Activated CD4-positive, alpha-beta memory T cell treated with anti-CD3 and anti-CD28 coated beads for 36 hours (primary cell): ENCODE results near the gene HS2ST1. TPM values are rescaled to one million over a fixed set of nuclear protein-coding genes. Genes with fewer than 3 reads are reported as not detected.
"Not testable (repeated sequence)": the region's sequence is repeated elsewhere in the genome, so short reads cannot be mapped to it uniquely, and the experiment has no call there.

ENCODE experiments used
- CTCF ChIA-PET: fragments of 350-600 bp; sonication (Branson Sonifier 250); formaldehyde crosslinking; loops from one replicate; lab custom pipeline; 2021; ENCODE audit warnings: antibody characterized with exemption, inconsistent platforms; lab: Charles Lee
- POLR2A ChIA-PET: fragments of 350-600 bp; sonication (Branson Sonifier 250); formaldehyde crosslinking; loops from one replicate; lab custom pipeline; 2021; ENCODE audit warnings: antibody characterized with exemption; lab: Charles Lee
- DNase-seq: peaks from one replicate; pipeline ENCODE4 v3.0.0-alpha.2; 2020
- H3K27ac Mint-ChIP-seq: one replicate; pipeline ENCODE4 v1.8.0; 2021; ENCODE audit warnings: mixed read lengths
- H3K27me3 Mint-ChIP-seq: one replicate; pipeline ENCODE4 v1.8.0; 2021; ENCODE audit warnings: mixed read lengths
- H3K36me3 Mint-ChIP-seq: one replicate; pipeline ENCODE4 v1.8.0; 2021; ENCODE audit warnings: mixed read lengths
- H3K4me1 Mint-ChIP-seq: one replicate; pipeline ENCODE4 v1.8.0; 2021; ENCODE audit warnings: low read depth, mixed read lengths
- H3K4me3 Mint-ChIP-seq: one replicate; pipeline ENCODE4 v1.8.0; 2021; ENCODE audit warnings: mild to moderate bottlenecking, mixed read lengths
- H3K9me3 Mint-ChIP-seq: one replicate; pipeline ENCODE4 v1.8.0; 2021; ENCODE audit warnings: mixed read lengths
- intact Hi-C: fragments of 100-400 bp; cut with micrococcal nuclease; formaldehyde crosslinking; loops from one replicate; pipeline ENCODE4 v1.15.1; 2023
- total RNA-seq, 2 experiments: library from RNA; stranded (reverse); gene quantifications; one replicate each; pipeline ENCODE4 v1.2.3, GENCODE V29; 2021

HS2ST1 gene
- total RNA-seq, 2 experiments from 2014 or later, result 16.4 to 16.5 TPM

DNA sequence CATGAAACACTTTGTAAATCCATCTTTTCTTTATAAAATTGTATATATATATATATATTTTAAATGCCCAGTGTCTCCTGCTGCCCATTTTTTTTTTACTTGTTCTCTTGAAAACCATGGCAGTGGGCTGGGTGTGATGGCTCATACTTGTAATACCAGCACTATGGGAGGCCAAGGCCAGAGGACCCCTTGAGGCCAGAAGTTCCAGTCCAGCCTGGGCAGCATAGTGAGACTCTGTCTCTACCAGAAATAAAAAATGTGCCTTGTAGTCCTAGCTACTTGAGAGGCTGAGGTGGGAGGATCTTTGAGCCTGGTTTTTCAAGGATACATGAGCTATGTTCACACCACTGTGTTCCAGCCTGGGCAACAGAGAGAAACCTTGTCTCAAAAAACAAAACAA, 62.2 kb downstream of the HS2ST1 start:
- Mint-ChIP-seq H3K4me1 (peaks cover 6% of the 10 kb centered on the region), H3K9me3 (no peaks in the 10 kb centered on the region), H3K4me3 (no peak overlapping the region), H3K27me3 (no peaks in the 10 kb centered on the region), H3K27ac (no peak overlapping the region), H3K36me3 (no peaks in the 10 kb centered on the region)
- ChIA-PET CTCF (interaction anchor here (2.1 kb wide), 1 partner anchor 12 kb away, joined by 5 read pairs; no protein-coding TSS in a partner anchor), POLR2A (no interaction called here)
- DNase-seq, result no peak
- intact Hi-C loops, result no loop called here

DNA sequence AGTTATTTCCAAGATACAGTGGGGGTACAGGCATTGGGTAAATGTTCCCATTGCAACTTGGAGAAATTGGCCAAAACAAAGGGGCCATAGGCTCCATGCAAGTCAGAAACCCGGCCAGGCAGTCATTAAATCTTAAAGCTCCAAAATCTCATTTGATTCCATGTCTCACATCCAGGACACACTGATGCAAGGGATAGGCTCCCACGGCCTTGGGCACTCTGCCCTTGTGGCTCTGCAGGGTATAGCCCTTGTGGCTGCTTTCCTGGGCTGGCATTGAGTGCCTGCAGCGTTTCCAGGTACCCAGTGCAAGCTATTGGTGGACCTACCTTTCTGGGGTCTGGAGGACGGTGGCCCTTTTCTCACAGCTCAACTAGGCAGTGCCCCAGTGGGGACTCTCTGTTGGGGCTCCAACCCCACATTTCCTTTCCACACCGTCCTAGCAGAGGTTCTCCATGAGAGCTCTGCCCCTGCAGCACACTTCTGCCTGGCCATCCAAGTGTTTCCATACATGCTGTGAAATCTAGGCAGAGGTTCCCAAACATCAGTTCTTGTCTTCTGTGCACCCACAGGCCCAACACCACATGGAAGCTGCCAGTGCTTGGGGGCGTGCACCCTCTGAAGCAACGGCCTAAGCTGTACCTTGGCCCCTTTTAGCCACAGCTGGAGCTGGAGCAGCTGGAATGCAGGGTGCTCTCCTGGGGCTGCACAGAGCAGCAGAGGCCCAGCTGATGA, 67.2 kb downstream of the HS2ST1 start:
- Mint-ChIP-seq H3K4me1 (no peaks in the 10 kb centered on the region), H3K27me3 (no peaks in the 10 kb centered on the region), H3K9me3 (no peaks in the 10 kb centered on the region), H3K27ac (no peak overlapping the region), H3K4me3 (no peak overlapping the region), H3K36me3 (no peaks in the 10 kb centered on the region)
- POLR2A ChIA-PET, result interaction anchor here (0.6 kb wide), 1 partner anchor 103 kb away, joined by 3 read pairs; no protein-coding TSS in a partner anchor
- DNase-seq, result no peak
- CTCF ChIA-PET, result interaction anchor here (1.2 kb wide), 1 partner anchor 103 kb away, joined by 3 read pairs; no protein-coding TSS in a partner anchor
- intact Hi-C loops, result no loop called here

DNA sequence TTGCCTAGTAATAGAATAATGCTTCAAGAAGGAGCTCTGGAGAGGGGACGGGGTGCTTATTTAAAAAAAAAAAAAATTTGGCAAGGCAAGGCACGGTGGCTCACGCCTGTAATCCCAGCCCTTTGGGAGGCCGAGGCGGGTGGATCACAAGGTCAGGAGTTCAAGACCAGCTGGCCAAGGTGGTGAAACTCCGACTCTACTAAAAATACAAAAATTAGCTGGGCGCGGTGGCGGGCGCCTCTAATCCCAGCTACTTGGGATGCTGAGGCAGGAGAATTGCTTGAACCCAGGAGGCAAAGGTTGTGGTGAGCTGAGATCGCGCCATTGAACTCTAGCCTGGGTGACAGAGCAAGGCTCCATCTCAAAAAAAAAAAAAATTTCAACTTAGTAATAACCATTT, 69.2 kb downstream of the HS2ST1 start:
- intact Hi-C loops, H3K9me3 Mint-ChIP-seq, DNase-seq, H3K4me1 Mint-ChIP-seq, H3K36me3 Mint-ChIP-seq, H3K27me3 Mint-ChIP-seq, CTCF ChIA-PET, POLR2A ChIA-PET, H3K4me3 Mint-ChIP-seq, H3K27ac Mint-ChIP-seq: not testable (repeated sequence)

DNA sequence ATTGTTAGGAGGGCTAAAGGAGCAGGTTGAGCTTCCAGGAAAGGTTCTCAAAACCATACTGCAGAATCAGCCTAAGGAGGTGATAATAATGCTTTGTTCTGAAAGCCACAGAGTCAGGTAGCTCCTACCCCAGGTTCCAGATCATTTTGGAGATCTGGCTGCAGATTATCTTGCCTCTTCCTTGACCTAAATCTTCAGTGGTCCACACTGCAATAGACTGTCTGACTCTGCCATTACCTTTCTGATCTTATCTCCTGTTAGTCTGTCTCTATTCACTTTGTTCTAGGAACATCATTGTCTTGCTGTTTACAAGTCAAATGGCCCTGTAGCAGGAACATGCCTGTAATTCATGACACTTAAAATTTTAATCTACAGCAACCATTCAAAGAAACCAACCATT, 73.0 kb downstream of the HS2ST1 start:
- no peaks in the 10 kb centered on the region for H3K9me3 Mint-ChIP-seq
- no peaks in the 10 kb centered on the region for H3K4me1 Mint-ChIP-seq
- intact Hi-C loops, result no loop called here
- no peak overlapping the region for H3K4me3 Mint-ChIP-seq
- POLR2A ChIA-PET, result no interaction called here
- DNase-seq, result no peak
- H3K27ac Mint-ChIP-seq, result no peak overlapping the region
- no peaks in the 10 kb centered on the region for H3K27me3 Mint-ChIP-seq
- CTCF ChIA-PET, result interaction anchor here (0.9 kb wide), 1 partner anchor 96 kb away, joined by 4 read pairs; no protein-coding TSS in a partner anchor
- peaks cover 5% of the 10 kb centered on the region for H3K36me3 Mint-ChIP-seq

DNA sequence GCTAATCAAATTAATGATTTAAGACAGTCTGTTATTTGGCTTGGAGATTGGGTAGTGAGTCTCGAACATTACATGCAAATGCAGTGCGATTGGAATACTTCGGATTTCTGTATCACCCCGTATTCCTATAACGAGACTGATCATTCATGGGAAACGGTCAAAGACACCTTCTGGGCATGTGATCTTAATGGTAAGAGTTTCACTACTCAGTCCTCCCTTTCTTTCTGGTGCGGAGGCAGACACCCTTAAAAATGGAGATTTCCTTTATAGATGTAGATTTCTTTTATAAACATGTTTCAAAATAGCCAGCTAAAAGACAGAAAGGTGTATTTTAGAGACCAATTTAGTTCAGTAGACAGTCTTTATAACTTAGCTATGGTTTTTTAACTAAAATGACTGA, 74.4 kb downstream of the HS2ST1 start:
- ChIA-PET POLR2A (no interaction called here), CTCF (interaction anchor here (1.3 kb wide), 1 partner anchor 155 kb away, joined by 3 read pairs; no protein-coding TSS in a partner anchor)
- Mint-ChIP-seq H3K27me3 (no peaks in the 10 kb centered on the region), H3K9me3 (no peaks in the 10 kb centered on the region), H3K4me1 (no peaks in the 10 kb centered on the region), H3K36me3 (peaks cover 5% of the 10 kb centered on the region), H3K27ac (no peak overlapping the region), H3K4me3 (no peak overlapping the region)
- intact Hi-C loops, result no loop called here
- no peak for DNase-seq

DNA sequence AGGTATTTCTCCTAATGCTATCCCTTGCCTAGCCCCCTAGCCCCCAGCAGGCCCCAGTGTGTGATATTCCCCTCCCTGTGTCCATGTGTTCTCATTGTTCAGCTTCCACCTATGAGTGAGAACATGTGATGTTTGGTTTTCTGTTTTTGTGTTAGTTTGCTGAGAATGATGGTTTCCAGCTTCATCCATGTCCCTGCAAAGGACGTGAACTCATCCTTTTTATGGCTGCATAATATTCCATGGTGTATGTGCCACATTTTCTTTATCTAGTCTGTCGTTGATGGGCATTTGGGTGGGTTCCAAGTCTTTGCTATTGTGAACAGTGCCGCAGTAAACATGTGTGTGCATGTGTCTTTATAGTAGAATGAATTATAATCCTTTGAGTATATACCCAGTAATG, 75.3 kb downstream of the HS2ST1 start:
- H3K36me3 Mint-ChIP-seq, intact Hi-C loops, H3K27ac Mint-ChIP-seq, H3K4me1 Mint-ChIP-seq, H3K27me3 Mint-ChIP-seq, DNase-seq, H3K4me3 Mint-ChIP-seq, H3K9me3 Mint-ChIP-seq, POLR2A ChIA-PET: not testable (repeated sequence)
- CTCF ChIA-PET, result interaction anchor here (1.3 kb wide), 1 partner anchor 156 kb away, joined by 3 read pairs; no protein-coding TSS in a partner anchor

DNA sequence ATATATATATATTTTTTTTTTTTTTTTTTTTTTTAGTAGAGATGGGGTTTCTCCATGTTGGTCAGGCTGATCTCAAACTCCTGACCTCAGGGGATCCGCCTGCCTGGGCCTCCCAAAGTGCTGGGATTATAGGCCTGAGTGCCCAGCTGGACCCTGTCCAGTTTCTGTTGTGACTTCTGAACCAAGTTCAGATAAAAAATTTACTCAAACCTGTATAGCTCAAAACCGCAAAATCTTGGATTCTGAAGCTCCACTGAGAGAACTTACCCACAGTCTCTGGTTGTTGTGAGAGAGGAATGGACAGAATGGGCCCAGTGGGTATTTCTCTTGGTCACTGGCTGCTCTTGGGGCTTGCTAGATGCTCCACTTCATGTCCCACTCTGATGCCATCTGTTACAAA, 76.4 kb downstream of the HS2ST1 start:
- POLR2A ChIA-PET, result no interaction called here
- CTCF ChIA-PET, result no interaction called here
- intact Hi-C loops, result no loop called here
- no peaks in the 10 kb centered on the region for H3K9me3 Mint-ChIP-seq
- no peak overlapping the region for H3K4me3 Mint-ChIP-seq
- no peaks in the 10 kb centered on the region for H3K27me3 Mint-ChIP-seq
- no peak overlapping the region for H3K27ac Mint-ChIP-seq
- no peak for DNase-seq
- H3K4me1 Mint-ChIP-seq, result no peaks in the 10 kb centered on the region
- H3K36me3 Mint-ChIP-seq, result peaks cover 5% of the 10 kb centered on the region

DNA sequence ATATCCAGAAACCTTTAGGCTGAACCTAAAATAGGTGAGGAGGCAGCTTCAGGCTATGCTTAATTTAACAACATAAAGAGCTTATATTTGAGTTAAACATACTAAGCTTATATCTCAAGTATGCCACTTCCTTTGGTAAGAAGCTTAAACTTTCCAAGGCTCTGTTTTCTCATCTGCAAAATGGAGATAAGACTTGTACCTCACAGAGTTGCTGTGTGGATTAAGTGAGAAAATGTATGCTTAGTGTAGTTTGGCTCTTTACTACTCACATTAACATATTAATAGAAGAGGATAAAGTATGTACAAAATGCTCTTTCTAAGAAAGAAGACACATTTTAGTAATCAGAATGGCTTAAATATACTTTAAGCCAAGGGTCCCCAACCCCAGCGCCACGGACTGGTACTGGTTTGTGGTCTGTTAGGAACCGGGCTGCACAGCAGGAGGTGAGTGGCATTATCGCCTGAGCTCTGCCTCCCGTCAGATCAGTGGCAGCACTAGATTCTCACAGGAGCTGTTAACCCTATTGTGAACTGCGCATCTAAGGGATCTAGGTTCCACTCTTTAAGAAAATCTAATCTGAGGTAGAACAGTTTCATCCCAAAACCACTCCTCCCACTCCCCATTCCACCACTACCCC, 77.2 kb downstream of the HS2ST1 start:
- Mint-ChIP-seq H3K9me3 (no peaks in the 10 kb centered on the region), H3K4me1 (no peaks in the 10 kb centered on the region), H3K36me3 (peaks cover 5% of the 10 kb centered on the region), H3K4me3 (no peak overlapping the region), H3K27me3 (no peaks in the 10 kb centered on the region), H3K27ac (no peak overlapping the region)
- intact Hi-C loops, result no loop called here
- POLR2A ChIA-PET, result no interaction called here
- DNase-seq, result no peak
- CTCF ChIA-PET, result no interaction called here

DNA sequence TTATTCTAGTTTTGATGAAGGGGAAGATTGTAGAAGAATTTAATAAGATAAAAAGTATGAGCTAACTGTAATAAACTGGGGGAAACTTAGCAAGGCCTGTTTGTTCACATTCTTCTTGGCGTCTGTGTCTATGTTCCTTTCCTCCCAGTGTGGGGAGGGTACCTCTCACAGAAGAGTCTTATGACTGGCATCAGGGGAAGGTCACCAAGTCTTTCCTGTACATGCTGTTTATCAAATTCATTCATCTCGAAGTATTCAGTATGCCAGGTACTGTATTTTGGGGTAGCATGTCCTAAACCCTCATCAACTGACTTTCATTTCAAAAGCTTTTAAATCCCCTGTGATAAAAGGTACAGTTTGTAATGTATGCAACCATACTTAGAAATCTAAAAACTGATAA, 78.4 kb downstream of the HS2ST1 start:
- H3K4me1 Mint-ChIP-seq, result no peaks in the 10 kb centered on the region
- H3K9me3 Mint-ChIP-seq, result no peaks in the 10 kb centered on the region
- no peak overlapping the region for H3K27ac Mint-ChIP-seq
- CTCF ChIA-PET, result no interaction called here
- POLR2A ChIA-PET, result no interaction called here
- no peaks in the 10 kb centered on the region for H3K27me3 Mint-ChIP-seq
- intact Hi-C loops, result no loop called here
- no peak for DNase-seq
- peaks cover 2% of the 10 kb centered on the region for H3K36me3 Mint-ChIP-seq
- no peak overlapping the region for H3K4me3 Mint-ChIP-seq

DNA sequence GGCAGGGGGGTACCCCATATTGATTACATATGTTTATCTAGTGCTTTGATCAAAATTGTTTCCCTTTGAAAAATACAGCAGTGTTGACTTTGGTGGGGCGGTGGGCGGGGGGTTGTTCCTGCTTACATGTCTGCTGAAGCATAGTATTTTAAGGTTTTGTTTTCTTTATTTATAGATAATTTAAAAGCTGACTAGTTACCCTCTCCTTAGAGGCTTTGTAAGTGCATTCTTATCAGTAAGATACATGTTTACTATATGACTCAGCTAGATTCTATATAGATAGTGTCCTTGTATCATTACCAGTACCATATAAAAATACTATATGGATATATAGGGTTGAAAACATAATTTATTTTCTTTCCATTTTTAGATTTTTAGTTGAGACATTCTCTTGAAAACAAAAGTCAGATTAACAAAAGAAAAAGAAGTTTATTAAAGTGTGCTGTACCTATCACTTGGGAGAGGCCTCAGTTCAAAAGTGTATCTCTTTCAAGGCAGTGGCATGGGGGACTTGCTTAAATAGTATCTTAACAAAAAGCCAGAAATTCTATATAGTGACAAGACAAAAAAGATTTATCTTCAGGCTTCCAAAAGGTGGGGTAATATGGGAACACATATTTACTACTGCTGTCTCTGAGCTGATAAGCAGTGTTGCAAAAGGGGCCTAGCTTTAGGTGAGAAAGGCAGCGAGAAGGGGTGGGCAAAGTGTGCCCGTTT, 79.0 kb downstream of the HS2ST1 start:
- ChIA-PET POLR2A (no interaction called here), CTCF (no interaction called here)
- H3K27me3 Mint-ChIP-seq, result no peaks in the 10 kb centered on the region
- no peaks in the 10 kb centered on the region for H3K4me1 Mint-ChIP-seq
- no peaks in the 10 kb centered on the region for H3K9me3 Mint-ChIP-seq
- no peak for DNase-seq
- H3K4me3 Mint-ChIP-seq, result no peak overlapping the region
- intact Hi-C loops, result no loop called here
- peaks cover 2% of the 10 kb centered on the region for H3K36me3 Mint-ChIP-seq
- H3K27ac Mint-ChIP-seq, result no peak overlapping the region

DNA sequence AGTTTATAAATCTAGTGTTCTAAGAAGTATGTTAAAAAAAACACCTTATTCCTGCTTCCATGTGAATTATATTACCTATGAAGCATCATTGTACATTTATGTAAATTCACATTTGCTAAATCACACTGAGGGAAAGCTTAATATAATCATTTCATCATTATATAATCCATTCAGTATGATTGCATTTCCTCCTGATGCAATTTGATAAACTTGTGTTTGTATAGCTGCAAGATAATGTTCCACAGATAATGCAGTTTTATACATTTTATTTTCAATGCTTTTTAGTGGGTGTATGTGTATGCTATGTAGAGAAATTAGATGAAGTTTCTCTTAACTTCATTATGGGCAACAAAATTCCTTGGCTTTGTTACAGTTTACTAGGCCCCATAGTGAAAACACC, 79.6 kb downstream of the HS2ST1 start:
- no peaks in the 10 kb centered on the region for H3K27me3 Mint-ChIP-seq
- ChIA-PET CTCF (no interaction called here), POLR2A (no interaction called here)
- no peak overlapping the region for H3K4me3 Mint-ChIP-seq
- peaks cover 4% of the 10 kb centered on the region for H3K36me3 Mint-ChIP-seq
- DNase-seq, result no peak
- H3K9me3 Mint-ChIP-seq, result no peaks in the 10 kb centered on the region
- intact Hi-C loops, result no loop called here
- peaks cover 3% of the 10 kb centered on the region for H3K4me1 Mint-ChIP-seq
- H3K27ac Mint-ChIP-seq, result no peak overlapping the region

DNA sequence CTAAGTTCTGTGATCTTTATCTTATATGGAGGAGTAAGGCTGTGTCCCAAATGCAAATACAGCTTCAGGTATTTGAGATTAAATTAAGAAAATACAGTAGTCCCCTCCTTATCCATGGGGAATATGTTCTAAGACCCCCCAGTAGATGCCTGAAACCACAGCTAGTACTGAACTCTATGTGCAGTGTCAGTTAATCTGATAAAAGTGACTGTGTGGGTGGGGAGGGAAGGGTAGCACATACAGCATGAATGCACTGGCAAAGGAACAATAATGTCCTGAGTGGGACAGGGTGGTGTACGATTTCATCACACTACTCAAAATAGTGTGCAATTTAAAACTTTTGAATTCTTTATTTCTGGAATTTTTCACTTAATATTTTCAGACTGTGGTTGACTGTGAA, 83.1 kb downstream of the HS2ST1 start:
- H3K4me3 Mint-ChIP-seq, result no peak overlapping the region
- ChIA-PET POLR2A (interaction anchor here (1.2 kb wide), 1 partner anchor 82 kb away, joined by 4 read pairs; no protein-coding TSS in a partner anchor), CTCF (no interaction called here)
- peaks cover 7% of the 10 kb centered on the region for H3K4me1 Mint-ChIP-seq
- no peak for DNase-seq
- intact Hi-C loops, result no loop called here
- no peaks in the 10 kb centered on the region for H3K9me3 Mint-ChIP-seq
- peaks cover 1% of the 10 kb centered on the region for H3K36me3 Mint-ChIP-seq
- no peaks in the 10 kb centered on the region for H3K27me3 Mint-ChIP-seq
- no peak overlapping the region for H3K27ac Mint-ChIP-seq
